Erythroblast (primary cell): ENCODE results near the gene CAMSAP3.

Source experiments
- GATA1 ChIP-seq: IDR thresholded peaks from 2 replicates; pipeline ENCODE4 v1.6.1; 2011; ENCODE audit warnings: low read depth, mild to moderate bottlenecking, control low read depth, low read length, moderate library complexity
- POLR2A ChIP-seq: IDR thresholded peaks from 2 replicates; pipeline ENCODE4 v1.6.1; 2011; ENCODE audit warnings: mild to moderate bottlenecking, low read length

- TF ChIP-seq POLR2A (no peak), GATA1 (no peak)
Observed at GRCh38 chr19:7636317-7636690, 40.6 kb downstream of the CAMSAP3 start.
